GM12878 (cell line): ENCODE results near the gene ATP6V1G1. TPM values are rescaled to one million over a fixed set of nuclear protein-coding genes. Genes with fewer than 3 reads are reported as not detected.

ENCODE experiments used
- ATAC-seq: fragments of 200-7000 bp; cut with Tn5 transposase; 3 replicates; pipeline ENCODE4 v1.9.1; 2020; ENCODE audit warnings: mild to moderate bottlenecking, moderate library complexity
- BruUV-seq: library from RNA; stranded (reverse); fragments of 400-500 nt; replicated peaks from 2 replicates; lab custom pipeline; 2021; lab: Mats Ljungman, UMichigan
- CTCF ChIA-PET: fragments of 300-600 bp; sonication (Branson Sonifier 250); formaldehyde crosslinking; extraction: SDS; loops from one replicate; lab custom pipeline; 2021; ENCODE audit warnings: inconsistent platforms; lab: Yijun Ruan, JAX
- POLR2A ChIA-PET: fragments of 350-600 bp; formaldehyde crosslinking; extraction: SDS; loops from one replicate; lab custom pipeline; 2021; ENCODE audit warnings: inconsistent platforms; lab: Charles Lee
- RAD21 ChIA-PET: fragments of 300-600 bp; sonication (Branson Sonifier 250); formaldehyde crosslinking; loops from one replicate; lab custom pipeline; 2023; ENCODE audit warnings: antibody characterized with exemption; ENCODE audit not compliant: unreplicated experiment; lab: Charles Lee
- SMC1A ChIA-PET: fragments of 300-600 bp; sonication (Branson Sonifier 250); formaldehyde crosslinking; loops from one replicate; lab custom pipeline; 2023; ENCODE audit not compliant: unreplicated experiment, uncharacterized antibody; lab: Charles Lee
- DNase-seq: peaks from one replicate; pipeline ENCODE4 v3.0.0-alpha.2; 2011; ENCODE audit warnings: low read depth, low spot score
- FAIRE-seq: peaks from 3 replicates; lab custom pipeline; 2011; peaks lifted over from hg19 to GRCh38; lab: Jason Lieb, UNC
- H2AFZ ChIP-seq: 2 replicates; pipeline ENCODE4 v1.6.0; 2011; ENCODE audit warnings: low read depth, low read length, control low read depth; ENCODE audit not compliant: control insufficient read depth
- H3K27ac ChIP-seq: 2 replicates; pipeline ENCODE4 v1.5.1; 2011; ENCODE audit warnings: control low read depth; ENCODE audit not compliant: control insufficient read depth, insufficient read depth
- H3K27me3 ChIP-seq, 2 experiments: replicated peaks in 1 of 2; 2 replicates each; pipeline versions ENCODE4 v1.6.0 to v1.6.1; 2011; ENCODE audit warnings: low read length in 1 of 2; ENCODE audit not compliant: control insufficient read depth in 2 of 2, insufficient read depth in 2 of 2
- H3K36me3 ChIP-seq, 2 experiments: 2 replicates each; pipeline ENCODE4 v1.5.1; 2011; ENCODE audit warnings: low read length in 1 of 2; ENCODE audit not compliant: control insufficient read depth in 2 of 2, insufficient read depth in 2 of 2
- H3K4me1 ChIP-seq: 2 replicates; pipeline ENCODE4 v1.6.1; 2011; ENCODE audit warnings: mild to moderate bottlenecking, low read length, moderate library complexity, mixed read lengths; ENCODE audit not compliant: control insufficient read depth, insufficient read depth
- H3K4me2 ChIP-seq: 2 replicates; pipeline ENCODE4 v1.6.0; 2011; ENCODE audit warnings: control low read depth; ENCODE audit not compliant: control insufficient read depth, insufficient read depth
- H3K4me3 ChIP-seq: fragments of 200-600 bp; sonication (generic); 2 replicates; pipeline ENCODE4 v1.5.1; 2016
- H3K79me2 ChIP-seq: 2 replicates; pipeline ENCODE4 v1.6.0; 2011; ENCODE audit warnings: low read length; ENCODE audit not compliant: control insufficient read depth, insufficient read depth
- H3K9ac ChIP-seq: 2 replicates; pipeline ENCODE4 v1.8.0; 2011; ENCODE audit warnings: low read length, control low read depth, mixed read lengths; ENCODE audit not compliant: control insufficient read depth, insufficient read depth
- H3K9me3 ChIP-seq: replicated peaks from 3 replicates; pipeline ENCODE4 v1.5.1; 2011; ENCODE audit warnings: mild to moderate bottlenecking, low read length; ENCODE audit not compliant: control insufficient read depth, insufficient read depth
- H4K20me1 ChIP-seq: 2 replicates; pipeline ENCODE4 v1.6.0; 2011; ENCODE audit not compliant: control insufficient read depth, insufficient read depth
- CEBPB ChIP-seq, 2 experiments: fragments of 150-350 bp in 1 of 2; IDR thresholded peaks; 2 replicates each; pipeline ENCODE4 v1.6.1; 2012 to 2014; ENCODE audit warnings: low read depth in 2 of 2, low read length in 2 of 2, borderline replicate concordance in 1 of 2, inconsistent platforms in 1 of 2
- NFYB ChIP-seq: IDR thresholded peaks from 2 replicates; pipeline ENCODE4 v1.6.1; 2011; ENCODE audit warnings: low read depth, mild to moderate bottlenecking, low read length, improper control_type of control experiment, moderate library complexity; ENCODE audit not compliant: insufficient read depth
- POLR2AphosphoS2 ChIP-seq: IDR thresholded peaks from 2 replicates; pipeline ENCODE4 v1.6.1; 2011; ENCODE audit warnings: low read depth, mild to moderate bottlenecking, low read length, improper control_type of control experiment, moderate library complexity
- SIX5 ChIP-seq: IDR thresholded peaks from 2 replicates; pipeline ENCODE4 v1.6.1; 2011; ENCODE audit warnings: mild to moderate bottlenecking, low read depth, low read length, moderate library complexity; ENCODE audit not compliant: severe bottlenecking
- SMC3 ChIP-seq: IDR thresholded peaks from 2 replicates; pipeline ENCODE4 v1.6.1; 2011; ENCODE audit warnings: low read length, improper control_type of control experiment, borderline replicate concordance
- ZNF24 ChIP-seq: fragments of 450-650 bp; IDR thresholded peaks from 2 replicates; pipeline ENCODE4 v1.6.1; 2017; ENCODE audit warnings: antibody characterized with exemption, mild to moderate bottlenecking
- WGBS: methylation state at CpG from one replicate; pipeline ENCODE4 v1.1.6; 2016; ENCODE audit warnings: low lambda C conversion rate; ENCODE audit not compliant: insufficient replicate concordance, insufficient coverage; ENCODE audit errors: missing lambda C conversion rate; 5-methylcytosine and 5-hydroxymethylcytosine counted together
- in situ Hi-C: fragments of 300-500 bp; cut with MboI; formaldehyde crosslinking; loops from 9 replicates; pipeline ENCODE4 v1.14.3; 2018; ENCODE audit warnings: mixed read lengths
- intact Hi-C: fragments of 100-400 bp; cut with micrococcal nuclease; formaldehyde crosslinking; loops from one replicate; pipeline ENCODE4 v1.14.2; 2022; ENCODE audit not compliant: unreplicated experiment
- polyA plus RNA-seq, 11 experiments: library from polyadenylated mRNA; depleted of rRNA in 4 of 11; unstranded in 6 of 11; stranded (reverse) in 5 of 11; fragments of >200 nt; fragmentation: Nextera tagmentation in 4 of 11; fragmentation: Illumina TruSeq in 1 of 11; extraction: Ambion mirVana in 4 of 11; extraction: Trizol in 1 of 11; gene quantifications; 1 replicate in 1 of 11; 2 replicates in 10 of 11; pipeline versions ENCODE4 v1.2.1 to v1.2.3, GENCODE V29; 2011 to 2016; ENCODE audit warnings: inconsistent platforms in 2 of 11, missing spikeins in 2 of 11, low read depth in 1 of 11
- total RNA-seq, 4 experiments: library from RNA; depleted of rRNA in 3 of 4; stranded (reverse); fragments of >200 nt in 3 of 4; fragmentation: Illumina TruSeq in 1 of 4; extraction: Trizol in 1 of 4; gene quantifications; 2 replicates each; pipeline versions ENCODE4 v1.2.1 to v1.2.3, GENCODE V29; 2013 to 2021
- TF ChIP-seq, protein P1 (sequence below): IDR thresholded peaks from 2 replicates; pipeline ENCODE4 v1.6.1; 2011; ENCODE audit warnings: borderline replicate concordance, low read depth, mild to moderate bottlenecking, moderate library complexity, low read length; ENCODE audit not compliant: insufficient read depth, poor library complexity, severe bottlenecking
- TF ChIP-seq, protein P2 (sequence below): fragments of 450-650 bp; IDR thresholded peaks from 2 replicates; pipeline ENCODE4 v1.6.1; 2017; ENCODE audit warnings: mild to moderate bottlenecking, moderate library complexity

Gene ATP6V1G1
- total and polyA plus RNA-seq, 10 of the 15 experiments (the other 5 are each of a cell fraction or from before 2014, with no cell fraction given): 34.2 to 204 (median 82.5) TPM

DNA sequence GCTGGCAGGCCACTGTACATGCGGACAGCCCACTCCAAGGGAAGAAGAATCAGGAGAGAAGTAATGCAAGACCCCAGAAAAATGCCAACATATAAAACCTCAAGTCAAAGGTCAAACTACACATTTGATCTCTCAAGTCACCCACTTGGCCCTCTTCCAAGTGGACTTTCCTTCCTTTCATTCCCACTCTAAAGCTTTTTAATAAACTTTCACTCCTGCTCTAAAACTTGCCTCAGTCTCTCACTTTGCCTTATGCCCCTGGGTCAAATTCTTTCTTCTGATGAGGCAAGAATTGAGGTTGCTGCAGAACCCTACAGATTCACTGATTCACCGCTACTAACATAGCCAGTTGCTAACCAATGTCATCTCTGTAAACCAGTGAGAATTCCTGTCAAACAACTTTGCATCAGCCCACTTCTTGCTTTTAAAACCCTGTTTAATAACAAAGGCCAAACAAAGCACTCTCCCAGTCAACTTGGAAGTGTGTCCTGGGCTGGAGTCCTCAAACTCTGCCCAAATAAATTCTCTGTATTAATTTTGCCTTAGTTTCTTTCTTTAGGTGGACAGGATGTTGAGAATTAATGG is 6.9 kb upstream of the ATP6V1G1 start:
- no peaks in the 10 kb centered on the region for H3K36me3 ChIP-seq
- ChIA-PET CTCF (interaction anchor here (1.3 kb wide), 1 partner anchor 175 kb away, joined by 3 read pairs; no protein-coding TSS in a partner anchor), RAD21 (no interaction called here), SMC1A (interaction anchor here (0.7 kb wide), 1 partner anchor 62 kb away, joined by 4 read pairs; no protein-coding TSS in a partner anchor), POLR2A (interaction anchor here (0.6 kb wide), 1 partner anchor 468 kb away, joined by 3 read pairs; no protein-coding TSS in a partner anchor)
- no peak overlapping the region for H3K4me2 ChIP-seq
- no peak overlapping the region for H3K27ac ChIP-seq
- WGBS: 96% methylated on average over 2 of the region's 2 CpGs
- no peak overlapping the region for H2AFZ ChIP-seq
- TF ChIP-seq POLR2AphosphoS2: no peak
- TF ChIP-seq ZNF24: no peak
- H3K79me2 ChIP-seq: no peaks in the 10 kb centered on the region
- H3K27me3 ChIP-seq: no peaks in the 10 kb centered on the region
- H4K20me1 ChIP-seq: no peaks in the 10 kb centered on the region
- ATAC-seq: no peak
- H3K4me1 ChIP-seq: no peaks in the 10 kb centered on the region
- no TSS peak for BruUV-seq
- no peak for FAIRE-seq
- no peaks in the 10 kb centered on the region for H3K9me3 ChIP-seq
- H3K9ac ChIP-seq: no peak overlapping the region
- no peak overlapping the region for H3K4me3 ChIP-seq
- in situ Hi-C loops (no loop called here), intact Hi-C loops (no loop called here)
- no peak for DNase-seq

GRCh38 chr9:114583371-114584155 is 4.0 kb upstream of the ATP6V1G1 start:
- ATAC-seq (no peak), DNase-seq (no peak), FAIRE-seq (no peak)
- SMC1A ChIA-PET: interaction anchor here (1.2 to 2.2 kb wide), 3 partner anchors 8 to 178 kb away, joined by 3 to 11 read pairs (median 4); no protein-coding TSS in a partner anchor
- Histone ChIP-seq H3K36me3 (no peaks in the 10 kb centered on the region), H3K9me3 (no peaks in the 10 kb centered on the region), H3K9ac (no peak overlapping the region), H2AFZ (no peak overlapping the region), H3K79me2 (peaks cover 10% of the 10 kb centered on the region), H3K4me1 (no peaks in the 10 kb centered on the region; the same call in 1 of the 2 replicates), H3K27ac (no peak overlapping the region), H3K27me3 (no peaks in the 10 kb centered on the region), H3K4me3 (no peak overlapping the region), H3K4me2 (no peak overlapping the region), H4K20me1 (no peaks in the 10 kb centered on the region)
- intact Hi-C loops (no loop called here), in situ Hi-C loops (no loop called here)
- 45% methylated on average over 5 of the region's 5 CpGs for WGBS
- CTCF ChIA-PET: interaction anchor here (0.6 to 1.7 kb wide), 5 partner anchors 9 to 80 kb away, joined by 3 to 9 read pairs (median 3); no protein-coding TSS in a partner anchor
- POLR2A ChIA-PET: interaction anchor here (0.6 kb wide), 1 partner anchor 97 kb away, joined by 4 read pairs; no protein-coding TSS in a partner anchor
- BruUV-seq: no TSS peak
- RAD21 ChIA-PET: no interaction called here
- TF ChIP-seq, protein P1, sequence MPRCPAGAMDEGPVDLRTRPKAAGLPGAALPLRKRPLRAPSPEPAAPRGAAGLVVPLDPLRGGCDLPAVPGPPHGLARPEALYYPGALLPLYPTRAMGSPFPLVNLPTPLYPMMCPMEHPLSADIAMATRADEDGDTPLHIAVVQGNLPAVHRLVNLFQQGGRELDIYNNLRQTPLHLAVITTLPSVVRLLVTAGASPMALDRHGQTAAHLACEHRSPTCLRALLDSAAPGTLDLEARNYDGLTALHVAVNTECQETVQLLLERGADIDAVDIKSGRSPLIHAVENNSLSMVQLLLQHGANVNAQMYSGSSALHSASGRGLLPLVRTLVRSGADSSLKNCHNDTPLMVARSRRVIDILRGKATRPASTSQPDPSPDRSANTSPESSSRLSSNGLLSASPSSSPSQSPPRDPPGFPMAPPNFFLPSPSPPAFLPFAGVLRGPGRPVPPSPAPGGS: no peak
- TF ChIP-seq NFYB (no peak), SMC3 (no peak), SIX5 (no peak), CEBPB (IDR thresholded peaks at IDR 0.05; ENCODE audit: borderline replicate concordance in 1 of 2, low read depth in 2 of 2, low read length in 2 of 2) (no peak)
- TF ChIP-seq, protein P2, sequence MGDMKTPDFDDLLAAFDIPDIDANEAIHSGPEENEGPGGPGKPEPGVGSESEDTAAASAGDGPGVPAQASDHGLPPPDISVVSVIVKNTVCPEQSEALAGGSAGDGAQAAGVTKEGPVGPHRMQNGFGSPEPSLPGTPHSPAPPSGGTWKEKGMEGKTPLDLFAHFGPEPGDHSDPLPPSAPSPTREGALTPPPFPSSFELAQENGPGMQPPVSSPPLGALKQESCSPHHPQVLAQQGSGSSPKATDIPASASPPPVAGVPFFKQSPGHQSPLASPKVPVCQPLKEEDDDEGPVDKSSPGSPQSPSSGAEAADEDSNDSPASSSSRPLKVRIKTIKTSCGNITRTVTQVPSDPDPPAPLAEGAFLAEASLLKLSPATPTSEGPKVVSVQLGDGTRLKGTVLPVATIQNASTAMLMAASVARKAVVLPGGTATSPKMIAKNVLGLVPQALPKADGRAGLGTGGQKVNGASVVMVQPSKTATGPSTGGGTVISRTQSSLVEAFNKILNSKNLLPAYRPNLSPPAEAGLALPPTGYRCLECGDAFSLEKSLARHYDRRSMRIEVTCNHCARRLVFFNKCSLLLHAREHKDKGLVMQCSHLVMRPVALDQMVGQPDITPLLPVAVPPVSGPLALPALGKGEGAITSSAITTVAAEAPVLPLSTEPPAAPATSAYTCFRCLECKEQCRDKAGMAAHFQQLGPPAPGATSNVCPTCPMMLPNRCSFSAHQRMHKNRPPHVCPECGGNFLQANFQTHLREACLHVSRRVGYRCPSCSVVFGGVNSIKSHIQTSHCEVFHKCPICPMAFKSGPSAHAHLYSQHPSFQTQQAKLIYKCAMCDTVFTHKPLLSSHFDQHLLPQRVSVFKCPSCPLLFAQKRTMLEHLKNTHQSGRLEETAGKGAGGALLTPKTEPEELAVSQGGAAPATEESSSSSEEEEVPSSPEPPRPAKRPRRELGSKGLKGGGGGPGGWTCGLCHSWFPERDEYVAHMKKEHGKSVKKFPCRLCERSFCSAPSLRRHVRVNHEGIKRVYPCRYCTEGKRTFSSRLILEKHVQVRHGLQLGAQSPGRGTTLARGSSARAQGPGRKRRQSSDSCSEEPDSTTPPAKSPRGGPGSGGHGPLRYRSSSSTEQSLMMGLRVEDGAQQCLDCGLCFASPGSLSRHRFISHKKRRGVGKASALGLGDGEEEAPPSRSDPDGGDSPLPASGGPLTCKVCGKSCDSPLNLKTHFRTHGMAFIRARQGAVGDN: no peak
